Muscle of arm (tissue), 12 donors: Measurements from ENCODE around the gene NDUFV2. TPM values are rescaled to one million over a fixed set of nuclear protein-coding genes. Genes with fewer than 3 reads are reported as not detected.
A peak's percentile ranks its signal among the peaks of the same experiment; 100 is the strongest.

Source experiments
- DNase-seq: peaks from one replicate; pipeline ENCODE4 v3.0.0-alpha.2; 2013
- polyA plus RNA-seq, 12 donors: library from polyadenylated mRNA; unstranded; fragments of 120-200 nt; gene quantifications; one replicate each; pipeline ENCODE4 v1.2.1, GENCODE V29; 2013; ENCODE audit not compliant: insufficient read length in 12 of 12

The NDUFV2 gene
- polyA plus RNA-seq, 12 donors, result 76.1 to 144 (median 123) TPM; not detected in 1

GRCh38 chr18:9113468-9114149 lies 11.1 kb downstream of the NDUFV2 start:
- no peak for DNase-seq

- no peak for DNase-seq
Observed at GRCh38 chr18:9115984-9116383, 13.5 kb downstream of the NDUFV2 start.

GRCh38 chr18:9117980-9118841 lies 15.7 kb downstream of the NDUFV2 start:
- no peak for DNase-seq

- no peak for DNase-seq
Observed at GRCh38 chr18:9120796-9121195, 18.3 kb downstream of the NDUFV2 start.

GRCh38 chr18:9123520-9123919 lies 21.0 kb downstream of the NDUFV2 start:
- DNase-seq, result no peak

- DNase-seq, result no peak
Observed at GRCh38 chr18:9124824-9125223, 22.3 kb downstream of the NDUFV2 start.

GRCh38 chr18:9126337-9126736 lies 23.8 kb downstream of the NDUFV2 start:
- no peak for DNase-seq

- no peak for DNase-seq
Observed at GRCh38 chr18:9130195-9130594, 27.7 kb downstream of the NDUFV2 start.

GRCh38 chr18:9130806-9131205 lies 28.3 kb downstream of the NDUFV2 start:
- DNase-seq, result no peak

- no peak for DNase-seq
Observed at GRCh38 chr18:9132628-9133027, 30.1 kb downstream of the NDUFV2 start.

GRCh38 chr18:9133225-9133624 lies 30.7 kb downstream of the NDUFV2 start:
- DNase-seq, result no peak

GRCh38 chr18:9135081-9135911 lies 32.8 kb downstream of the NDUFV2 start:
- no peak for DNase-seq

- DNase-seq, result peak; percentile 14
Observed at GRCh38 chr18:9135912-9136314, 33.4 kb downstream of the NDUFV2 start.

- peak; percentile 98 for DNase-seq
Observed at GRCh38 chr18:9136315-9137155, 34.0 kb downstream of the NDUFV2 start, which contains the start of gene ANKRD12. TSS of gene ANKRD12 (plus strand) at chr18:9136781. CDS start at chr18:9182433, 45,652 bp downstream.

- peak; percentile 74 for DNase-seq
Observed at GRCh38 chr18:9137168-9138066, 34.9 kb downstream of the NDUFV2 start.

- no peak for DNase-seq
Observed at GRCh38 chr18:9139400-9140039, 37.0 kb downstream of the NDUFV2 start.

- no peak for DNase-seq
Observed at GRCh38 chr18:9140381-9140780, 37.9 kb downstream of the NDUFV2 start.

GRCh38 chr18:9140984-9141383 lies 38.5 kb downstream of the NDUFV2 start:
- no peak for DNase-seq

GRCh38 chr18:9146224-9146623 lies 43.7 kb downstream of the NDUFV2 start:
- DNase-seq, result no peak
